PC-9 (cell line): ENCODE data around the gene DNAJC18. TPM values are rescaled to one million over a fixed set of nuclear protein-coding genes. Genes with fewer than 3 reads are reported as not detected.
"Not testable (repeated sequence)": the region's sequence is repeated elsewhere in the genome, so short reads cannot be mapped to it uniquely, and the experiment has no call there.

Experiments used
- BruUV-seq: library from RNA; stranded (reverse); fragments of 400-500 nt; replicated peaks from 2 replicates; lab custom pipeline; 2021; lab: Mats Ljungman, UMichigan
- CTCF ChIA-PET: fragments of 300-600 bp; sonication (Branson Sonifier 250); formaldehyde crosslinking; loops from one replicate; lab custom pipeline; 2022; ENCODE audit warnings: antibody characterized with exemption; lab: Charles Lee
- POLR2A ChIA-PET: fragments of 300-600 bp; sonication (Branson Sonifier 250); formaldehyde crosslinking; loops from one replicate; lab custom pipeline; 2022; ENCODE audit warnings: antibody characterized with exemption; ENCODE audit not compliant: unreplicated experiment; lab: Charles Lee
- DNase-seq, 2 experiments: peaks; one replicate each; pipeline versions ENCODE4 v3.0.0 to v3.0.0-alpha.2; 2015 to 2022; ENCODE audit warnings: mixed read lengths in 1 of 2
- H2AFZ ChIP-seq: fragments of 200-600 bp; sonication (generic); 2 replicates; pipeline ENCODE4 v1.8.1; 2017; ENCODE audit warnings: antibody characterized with exemption
- H3F3A ChIP-seq: fragments of 200-600 bp; sonication (generic); 2 replicates; pipeline ENCODE4 v1.8.1; 2017; ENCODE audit warnings: antibody characterized with exemption, mild to moderate bottlenecking, low read depth; ENCODE audit not compliant: insufficient read depth
- H3K27ac ChIP-seq: fragments of 200-600 bp; sonication (generic); 2 replicates; pipeline ENCODE4 v1.6.1; 2016; ENCODE audit warnings: mixed run types
- H3K27me3 ChIP-seq: fragments of 200-600 bp; sonication (generic); 2 replicates; pipeline ENCODE4 v1.6.1; 2016; ENCODE audit warnings: low read depth, mixed run types; ENCODE audit not compliant: insufficient read depth
- H3K36me3 ChIP-seq: fragments of 200-600 bp; sonication (generic); 2 replicates; pipeline ENCODE4 v1.6.1; 2016; ENCODE audit warnings: low read depth, mixed run types
- H3K4me1 ChIP-seq: fragments of 200-600 bp; sonication (generic); replicated peaks from 2 replicates; pipeline ENCODE4 v1.6.1; 2016; ENCODE audit warnings: mixed run types; ENCODE audit not compliant: insufficient read depth
- H3K4me2 ChIP-seq: fragments of 200-600 bp; sonication (generic); 2 replicates; pipeline ENCODE4 v1.6.1; 2017; ENCODE audit warnings: mixed run types
- H3K4me3 ChIP-seq: fragments of 200-600 bp; sonication (generic); 2 replicates; pipeline ENCODE4 v1.6.1; 2016; ENCODE audit warnings: mixed run types
- H3K79me2 ChIP-seq: fragments of 200-600 bp; sonication (generic); 2 replicates; pipeline ENCODE4 v1.6.1; 2017; ENCODE audit warnings: low read depth, mixed run types
- H3K9me2 ChIP-seq: fragments of 200-600 bp; sonication (generic); 2 replicates; pipeline ENCODE4 v1.8.1; 2017; ENCODE audit warnings: mild to moderate bottlenecking; ENCODE audit not compliant: insufficient read depth
- H3K9me3 ChIP-seq: fragments of 200-600 bp; sonication (generic); 2 replicates; pipeline ENCODE4 v1.8.1; 2016; ENCODE audit warnings: low read depth; ENCODE audit not compliant: insufficient read depth
- H4K20me1 ChIP-seq: fragments of 200-600 bp; sonication (generic); 2 replicates; pipeline ENCODE4 v1.8.1; 2017; ENCODE audit not compliant: insufficient read depth
- EZH2 ChIP-seq: fragments of 200-600 bp; sonication (generic); IDR thresholded peaks from 2 replicates; pipeline ENCODE4 v1.8.0; 2017; ENCODE audit warnings: antibody characterized with exemption, low read depth
- intact Hi-C: fragments of 100-400 bp; cut with micrococcal nuclease; formaldehyde crosslinking; loops from one replicate; pipeline ENCODE4 v1.10.0; 2022; ENCODE audit not compliant: unreplicated experiment
- total RNA-seq: library from RNA; stranded (reverse); gene quantifications from 2 replicates; pipeline ENCODE4 v1.2.3, GENCODE V29; 2021
- TF ChIP-seq, protein P1 (sequence below): fragments of 200-600 bp; sonication (generic); conservative IDR thresholded peaks from 2 replicates; pipeline ENCODE4 v1.6.1; 2017; ENCODE audit warnings: mixed run types, antibody characterized with exemption, mild to moderate bottlenecking, moderate library complexity

The DNAJC18 gene
- total RNA-seq, 1 experiment from 2014 or later, result 8.9 TPM

DNA sequence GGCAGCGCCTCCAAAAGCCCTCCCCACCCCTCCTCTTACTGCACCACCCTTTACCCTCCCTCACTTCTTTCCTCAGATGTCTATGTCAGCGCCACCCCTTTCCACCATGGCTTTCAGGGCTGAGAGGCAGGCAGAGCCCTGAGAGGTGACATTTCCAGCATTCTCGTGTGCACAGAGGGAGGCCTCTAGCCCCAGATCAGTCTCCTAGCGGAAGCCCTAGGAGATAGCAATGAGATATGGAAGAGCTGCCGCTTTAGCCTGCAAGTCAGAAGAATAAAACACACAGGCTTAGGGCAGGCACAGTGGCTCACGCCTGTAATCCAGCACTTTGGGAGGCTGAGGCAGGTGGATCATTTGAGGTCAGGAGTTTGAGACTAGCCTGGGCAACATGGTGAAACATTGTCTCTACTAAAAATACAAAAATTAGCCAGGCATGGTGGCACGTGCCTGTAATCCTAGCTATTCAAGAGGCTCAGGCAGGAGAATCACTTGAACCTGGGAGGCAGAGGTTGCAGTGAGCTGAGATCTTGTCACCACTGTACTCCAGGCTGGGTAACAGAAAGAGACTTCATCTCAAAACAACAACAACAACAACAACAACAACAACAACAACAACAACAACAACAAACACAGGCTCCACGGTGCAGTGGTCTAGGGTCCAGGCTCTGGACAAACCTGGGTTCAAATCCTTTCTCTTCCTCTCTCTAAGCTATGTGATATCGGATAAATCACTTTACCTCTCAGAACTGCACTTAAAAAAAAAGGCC, 39.5 kb upstream of the DNAJC18 start:
- H3K27me3 ChIP-seq, BruUV-seq, H3K79me2 ChIP-seq, intact Hi-C loops, H3K36me3 ChIP-seq, H3K27ac ChIP-seq, H3K4me3 ChIP-seq, H2AFZ ChIP-seq, POLR2A ChIA-PET, H3K9me3 ChIP-seq, DNase-seq, CTCF ChIA-PET, H4K20me1 ChIP-seq, H3K9me2 ChIP-seq, H3K4me2 ChIP-seq: not testable (repeated sequence)
- peaks cover 28% of the 10 kb centered on the region for H3K4me1 ChIP-seq
- H3F3A ChIP-seq, result peaks cover 27% of the 10 kb centered on the region

DNA sequence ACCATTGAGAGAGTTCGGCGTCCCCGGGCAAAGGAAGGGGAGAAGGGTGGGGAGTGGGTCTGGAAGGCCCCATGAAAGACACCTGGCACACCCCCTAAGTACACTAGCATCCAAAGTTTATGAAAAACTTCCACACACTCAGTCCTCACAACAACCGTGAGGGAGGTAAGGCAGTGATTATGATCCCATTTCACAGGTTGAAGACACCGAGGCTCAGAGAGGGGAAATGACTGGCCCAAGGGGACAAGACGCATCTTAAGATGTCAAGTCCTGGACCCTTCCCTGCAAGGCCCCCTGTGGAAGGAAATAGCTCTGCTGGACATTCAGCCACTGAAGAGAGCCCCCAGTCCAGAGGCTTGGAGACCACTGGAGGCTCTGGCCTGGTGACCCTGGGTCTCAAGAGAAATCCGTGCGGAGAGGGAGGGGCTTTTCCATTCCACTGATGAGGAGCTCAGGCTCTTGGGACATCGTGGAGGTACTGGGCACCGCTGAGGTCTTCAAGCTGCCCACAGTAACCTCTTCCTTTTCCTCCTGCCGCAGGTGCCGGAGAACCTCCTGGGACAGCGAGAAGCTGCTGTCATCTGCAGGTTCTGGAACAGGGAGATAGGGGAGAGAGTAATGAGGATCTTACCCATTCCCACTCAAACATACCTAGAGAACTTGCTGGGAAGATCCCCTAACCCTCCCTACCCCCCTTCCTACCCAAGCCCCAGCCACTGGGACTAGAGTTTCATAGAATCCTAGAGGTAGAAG, 36.7 kb upstream of the DNAJC18 start:
- TF ChIP-seq EZH2, result no peak
- TF ChIP-seq, protein P1, sequence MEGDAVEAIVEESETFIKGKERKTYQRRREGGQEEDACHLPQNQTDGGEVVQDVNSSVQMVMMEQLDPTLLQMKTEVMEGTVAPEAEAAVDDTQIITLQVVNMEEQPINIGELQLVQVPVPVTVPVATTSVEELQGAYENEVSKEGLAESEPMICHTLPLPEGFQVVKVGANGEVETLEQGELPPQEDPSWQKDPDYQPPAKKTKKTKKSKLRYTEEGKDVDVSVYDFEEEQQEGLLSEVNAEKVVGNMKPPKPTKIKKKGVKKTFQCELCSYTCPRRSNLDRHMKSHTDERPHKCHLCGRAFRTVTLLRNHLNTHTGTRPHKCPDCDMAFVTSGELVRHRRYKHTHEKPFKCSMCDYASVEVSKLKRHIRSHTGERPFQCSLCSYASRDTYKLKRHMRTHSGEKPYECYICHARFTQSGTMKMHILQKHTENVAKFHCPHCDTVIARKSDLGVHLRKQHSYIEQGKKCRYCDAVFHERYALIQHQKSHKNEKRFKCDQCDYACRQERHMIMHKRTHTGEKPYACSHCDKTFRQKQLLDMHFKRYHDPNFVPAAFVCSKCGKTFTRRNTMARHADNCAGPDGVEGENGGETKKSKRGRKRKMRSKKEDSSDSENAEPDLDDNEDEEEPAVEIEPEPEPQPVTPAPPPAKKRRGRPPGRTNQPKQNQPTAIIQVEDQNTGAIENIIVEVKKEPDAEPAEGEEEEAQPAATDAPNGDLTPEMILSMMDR, result no peak
- Histone ChIP-seq H2AFZ (no peak overlapping the region), H3K9me2 (no peaks in the 10 kb centered on the region), H3K9me3 (no peaks in the 10 kb centered on the region), H3K4me2 (no peak overlapping the region), H3K27ac (no peak overlapping the region), H3K4me1 (peaks cover 4% of the 10 kb centered on the region), H3K4me3 (no peak overlapping the region), H3K79me2 (no peaks in the 10 kb centered on the region), H3F3A (no peaks in the 10 kb centered on the region), H4K20me1 (no peaks in the 10 kb centered on the region), H3K36me3 (no peaks in the 10 kb centered on the region), H3K27me3 (no peaks in the 10 kb centered on the region)
- ChIA-PET CTCF (no interaction called here), POLR2A (no interaction called here)
- BruUV-seq, result no TSS peak
- no peak for DNase-seq
- intact Hi-C loops, result no loop called here

DNA sequence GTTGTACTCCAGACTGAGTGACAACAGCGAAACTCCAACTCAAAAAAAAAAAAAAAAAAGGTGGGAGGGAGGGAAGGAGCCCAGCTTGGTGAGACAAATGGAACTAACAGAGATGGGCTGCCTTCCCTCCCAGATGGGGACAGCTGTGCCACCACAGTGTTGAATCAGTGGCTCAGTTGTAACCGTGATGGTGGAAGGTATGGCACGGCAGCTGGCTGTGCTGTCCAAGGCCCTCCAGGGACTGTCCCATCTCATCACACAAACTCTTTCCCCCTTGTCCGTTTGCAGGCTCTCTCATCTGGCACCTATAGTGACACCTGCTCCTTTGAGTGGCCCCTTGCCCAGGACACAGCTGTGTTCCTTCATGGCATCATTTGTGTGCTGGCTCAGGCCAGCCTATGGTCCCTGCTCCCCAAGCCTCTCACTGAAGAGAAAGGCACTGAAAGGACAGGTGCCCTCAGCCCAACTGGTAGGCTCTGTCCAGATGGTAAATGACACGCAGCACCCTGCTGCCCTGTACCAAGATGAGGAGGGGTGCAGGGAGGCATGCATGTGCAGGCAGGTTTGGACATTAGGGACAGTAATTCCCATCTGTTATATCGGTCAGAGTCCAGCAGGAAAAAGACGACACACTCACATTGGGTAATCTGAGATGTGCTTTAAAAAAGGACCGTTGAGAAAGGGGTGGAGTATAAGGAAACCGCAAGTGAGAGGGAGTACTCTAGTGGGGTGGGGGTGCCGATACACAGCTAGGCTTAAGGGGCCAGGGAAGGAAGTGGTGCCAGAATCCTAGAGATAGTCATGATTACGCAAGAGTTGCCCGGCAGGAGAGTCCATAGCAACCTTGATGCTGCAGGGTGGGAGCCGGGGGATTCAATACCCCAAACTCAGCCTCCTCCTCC, 35.8 kb upstream of the DNAJC18 start:
- H2AFZ ChIP-seq, result no peak overlapping the region
- no peaks in the 10 kb centered on the region for H3K9me2 ChIP-seq
- no peaks in the 10 kb centered on the region for H4K20me1 ChIP-seq
- H3K9me3 ChIP-seq, result no peaks in the 10 kb centered on the region
- H3K27me3 ChIP-seq, result no peaks in the 10 kb centered on the region
- no peaks in the 10 kb centered on the region for H3K79me2 ChIP-seq
- no TSS peak for BruUV-seq
- no peaks in the 10 kb centered on the region for H3F3A ChIP-seq
- H3K4me2 ChIP-seq, result no peak overlapping the region
- ChIA-PET CTCF (interaction anchor here (0.7 kb wide), 1 partner anchor 94 kb away, joined by 4 read pairs; no protein-coding TSS in a partner anchor), POLR2A (no interaction called here)
- H3K27ac ChIP-seq, result no peak overlapping the region
- intact Hi-C loops, result no loop called here
- no peaks in the 10 kb centered on the region for H3K4me1 ChIP-seq
- no peak for TF ChIP-seq EZH2
- TF ChIP-seq, protein P1, result no peak
- no peak for DNase-seq
- H3K4me3 ChIP-seq, result no peak overlapping the region
- H3K36me3 ChIP-seq, result no peaks in the 10 kb centered on the region
